T-helper 2 cell treated with Interferon-gamma antibody and Interleukin-4, amounts not matched to agents 5 μg/mL and 100 μg/mL, for 36 hours (primary cell): ENCODE measurements around the gene S100PBP.
"Not testable (repeated sequence)": the region's sequence is repeated elsewhere in the genome, so short reads cannot be mapped to it uniquely, and the experiment has no call there.

Experiments
- DNase-seq: peaks from one replicate; pipeline ENCODE4 v3.0.0; 2021; ENCODE audit warnings: low spot score
- H3K27ac Mint-ChIP-seq: one replicate; pipeline ENCODE4 v1.8.0; 2021; ENCODE audit warnings: mild to moderate bottlenecking, mixed read lengths
- H3K27me3 Mint-ChIP-seq: one replicate; pipeline ENCODE4 v1.8.0; 2021; ENCODE audit warnings: low read depth, mixed read lengths
- H3K36me3 Mint-ChIP-seq: one replicate; pipeline ENCODE4 v1.8.0; 2021; ENCODE audit warnings: low read depth, mixed read lengths
- H3K4me1 Mint-ChIP-seq: one replicate; pipeline ENCODE4 v1.8.0; 2021; ENCODE audit warnings: low read depth, mixed read lengths
- H3K4me3 Mint-ChIP-seq: one replicate; pipeline ENCODE4 v1.8.0; 2022; ENCODE audit warnings: mild to moderate bottlenecking, moderate library complexity, mixed read lengths
- H3K9me3 Mint-ChIP-seq: one replicate; pipeline ENCODE4 v1.8.0; 2021; ENCODE audit warnings: mixed read lengths

S100PBP gene

GRCh38 chr1:32897082-32898049 is 79.9 kb downstream of the S100PBP start:
- Mint-ChIP-seq H3K27me3 (peaks cover 63% of the 10 kb centered on the region), H3K36me3 (peaks cover 1% of the 10 kb centered on the region)

DNA sequence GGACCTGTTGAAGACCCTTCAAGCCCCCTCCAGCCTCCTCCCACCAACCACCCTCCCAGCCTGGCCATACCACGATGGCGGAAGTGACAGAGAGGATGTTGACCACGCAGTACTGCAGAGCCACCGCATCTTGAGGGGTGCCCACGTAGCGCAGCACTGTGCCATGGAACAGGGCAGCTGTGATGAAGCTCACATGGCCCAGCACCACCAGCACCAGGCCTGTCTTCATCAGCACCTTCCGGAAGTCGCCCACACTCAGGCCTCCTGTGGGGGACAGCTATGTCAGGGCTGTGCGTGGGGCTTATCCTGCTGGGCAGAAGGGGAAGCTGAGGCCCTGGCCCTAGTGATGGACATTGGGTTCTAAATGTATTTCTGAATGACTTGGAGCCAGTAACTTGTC is 80.6 kb downstream of the S100PBP start:
- Mint-ChIP-seq H3K4me3 (no peak overlapping the region), H3K4me1 (peaks cover 1% of the 10 kb centered on the region), H3K27ac (no peak overlapping the region), H3K36me3 (peaks cover 1% of the 10 kb centered on the region), H3K27me3 (peaks cover 65% of the 10 kb centered on the region), H3K9me3 (no peaks in the 10 kb centered on the region)
- DNase-seq, result no peak

More at GRCh38 chr1:32897082-32898049, 79.9 kb downstream of the S100PBP start:
- H3K4me3 Mint-ChIP-seq, result no peak overlapping the region
- H3K4me1 Mint-ChIP-seq, result peaks cover 3% of the 10 kb centered on the region
- DNase-seq, result no peak
- H3K9me3 Mint-ChIP-seq, result no peaks in the 10 kb centered on the region
- no peak overlapping the region for H3K27ac Mint-ChIP-seq

GRCh38 chr1:32898958-32899357 is 81.5 kb downstream of the S100PBP start:
- H3K9me3 Mint-ChIP-seq, result no peaks in the 10 kb centered on the region
- DNase-seq, result no peak
- peaks cover 1% of the 10 kb centered on the region for H3K36me3 Mint-ChIP-seq
- peaks cover 1% of the 10 kb centered on the region for H3K4me1 Mint-ChIP-seq
- H3K27me3 Mint-ChIP-seq, result peaks cover 68% of the 10 kb centered on the region
- no peak overlapping the region for H3K27ac Mint-ChIP-seq
- H3K4me3 Mint-ChIP-seq, result no peak overlapping the region

GRCh38 chr1:32899586-32900296 is 82.3 kb downstream of the S100PBP start:
- no peak for DNase-seq
- peak overlapping the region; percentile 24 for H3K4me3 Mint-ChIP-seq
- peaks cover 72% of the 10 kb centered on the region for H3K27me3 Mint-ChIP-seq
- peaks cover 1% of the 10 kb centered on the region for H3K4me1 Mint-ChIP-seq
- H3K36me3 Mint-ChIP-seq, result peaks cover 1% of the 10 kb centered on the region
- H3K9me3 Mint-ChIP-seq, result no peaks in the 10 kb centered on the region
- H3K27ac Mint-ChIP-seq, result no peak overlapping the region

GRCh38 chr1:32900371-32900955 is 83.0 kb downstream of the S100PBP start:
- DNase-seq, result no peak
- H3K36me3 Mint-ChIP-seq, result peaks cover 1% of the 10 kb centered on the region
- peak overlapping the region; percentile 50 for H3K4me3 Mint-ChIP-seq
- no peaks in the 10 kb centered on the region for H3K9me3 Mint-ChIP-seq
- H3K27me3 Mint-ChIP-seq, result peaks cover 72% of the 10 kb centered on the region
- no peak overlapping the region for H3K27ac Mint-ChIP-seq
- peaks cover 1% of the 10 kb centered on the region for H3K4me1 Mint-ChIP-seq

DNA sequence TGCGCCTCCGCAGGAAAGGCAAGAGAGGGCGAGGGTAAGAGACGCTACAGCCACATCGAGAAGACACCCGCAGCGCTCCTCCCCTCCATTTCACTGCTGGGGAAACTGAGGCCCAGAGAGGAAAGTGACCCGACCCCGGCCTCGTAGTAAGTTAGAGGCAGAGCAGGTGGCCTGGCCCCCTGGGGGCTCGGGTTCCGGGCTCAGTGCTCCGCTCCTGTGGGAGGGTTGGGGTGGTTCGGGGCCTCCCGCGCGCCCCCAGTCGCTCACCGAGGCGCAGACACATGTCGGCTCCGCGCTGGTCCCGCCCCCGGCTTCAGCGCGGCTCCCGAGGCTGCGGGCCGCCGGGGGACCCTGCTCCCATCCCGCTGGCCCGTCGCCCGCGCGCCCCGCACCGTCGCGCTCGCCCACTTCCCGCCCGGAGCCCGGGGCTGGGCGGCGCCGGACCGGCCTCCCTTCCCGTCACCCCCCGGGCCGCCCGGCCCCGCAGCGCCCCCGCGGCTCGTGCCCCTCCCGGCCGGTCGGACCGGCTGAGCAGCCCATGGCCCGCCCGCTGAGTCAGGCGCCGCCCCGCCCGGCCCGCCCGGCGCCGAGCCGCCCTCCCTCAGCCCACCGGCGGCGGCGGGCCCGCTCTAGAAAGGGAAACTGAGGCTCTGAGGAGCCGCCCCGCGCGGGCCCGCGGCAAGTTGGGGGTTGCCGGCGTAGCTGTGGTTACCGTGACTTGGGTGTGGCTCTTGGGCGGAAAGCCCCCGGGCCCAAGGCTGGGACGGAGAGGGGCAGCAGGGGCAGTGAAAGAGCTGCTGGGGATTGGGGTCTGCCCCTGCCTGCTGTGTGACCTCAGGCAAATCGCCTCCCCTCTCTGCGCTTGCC is 83.7 kb downstream of the S100PBP start, which contains the start of gene TMEM54:
Gene TMEM54, minus strand, starts transcription at position 434 of the 867 bp plus-strand sequence. Its CDS starts 151 bp downstream, at position 283.
- H3K36me3 Mint-ChIP-seq, result peaks cover 1% of the 10 kb centered on the region
- peaks cover 70% of the 10 kb centered on the region for H3K27me3 Mint-ChIP-seq
- H3K9me3 Mint-ChIP-seq, result no peaks in the 10 kb centered on the region
- peaks cover 1% of the 10 kb centered on the region for H3K4me1 Mint-ChIP-seq
- no peak within 1 kb of the TSS for H3K27ac Mint-ChIP-seq
- H3K4me3 Mint-ChIP-seq, result peak within 1 kb of the TSS; percentile 72
- peak; percentile 16 for DNase-seq

GRCh38 chr1:32901823-32902534 is 84.5 kb downstream of the S100PBP start:
- H3K4me1 Mint-ChIP-seq, result peaks cover 1% of the 10 kb centered on the region
- peak overlapping the region; percentile 72 for H3K4me3 Mint-ChIP-seq
- peaks cover 65% of the 10 kb centered on the region for H3K27me3 Mint-ChIP-seq
- no peak for DNase-seq
- no peaks in the 10 kb centered on the region for H3K9me3 Mint-ChIP-seq
- H3K36me3 Mint-ChIP-seq, result peaks cover 1% of the 10 kb centered on the region
- H3K27ac Mint-ChIP-seq, result no peak overlapping the region

GRCh38 chr1:32902535-32902920 is 85.1 kb downstream of the S100PBP start:
- peaks cover 1% of the 10 kb centered on the region for H3K36me3 Mint-ChIP-seq
- peak overlapping the region; percentile 53 for H3K4me3 Mint-ChIP-seq
- H3K27me3 Mint-ChIP-seq, result peaks cover 60% of the 10 kb centered on the region
- no peaks in the 10 kb centered on the region for H3K9me3 Mint-ChIP-seq
- H3K4me1 Mint-ChIP-seq, result peaks cover 1% of the 10 kb centered on the region
- no peak overlapping the region for H3K27ac Mint-ChIP-seq
- DNase-seq, result no peak

DNA sequence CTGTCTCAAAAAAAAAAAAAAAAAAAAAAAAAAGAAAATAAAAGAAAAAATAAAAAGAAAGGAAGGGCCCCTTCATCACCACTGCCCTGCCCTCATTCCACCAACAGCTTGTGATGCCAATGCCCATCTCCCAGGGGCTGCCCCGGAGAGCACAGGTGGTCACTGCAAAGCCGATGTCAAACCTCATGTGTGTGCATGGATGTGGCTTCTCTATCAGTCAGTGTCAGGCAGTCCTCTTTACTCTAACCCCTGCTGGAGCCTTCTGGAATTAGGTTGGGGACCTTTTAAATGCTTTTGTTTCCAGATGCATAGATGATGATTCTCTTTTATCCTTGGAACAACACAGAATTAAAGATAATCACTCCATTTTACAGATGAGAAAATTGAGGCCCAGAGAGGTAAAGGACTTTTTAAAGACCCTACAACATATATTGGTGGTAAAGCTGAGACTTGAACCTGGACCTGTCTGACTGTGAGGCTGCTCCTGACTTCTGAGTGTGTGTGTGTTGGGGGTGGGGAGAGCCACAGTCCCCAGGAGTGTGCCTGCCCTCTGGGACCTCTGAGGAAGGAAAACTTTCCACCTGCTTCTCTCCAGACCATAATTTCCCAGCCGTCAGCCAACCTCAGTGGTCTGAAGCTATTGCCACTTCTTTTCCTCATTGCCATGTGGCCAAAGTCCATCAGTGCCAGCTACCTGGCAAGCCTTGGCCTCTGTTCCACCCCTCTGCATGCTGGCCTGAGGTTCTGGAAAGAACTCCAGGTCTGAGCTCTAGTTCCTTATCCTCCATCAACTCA is 86.7 kb downstream of the S100PBP start:
- peaks cover 1% of the 10 kb centered on the region for H3K36me3 Mint-ChIP-seq

GRCh38 chr1:32904797-32905196 is 87.3 kb downstream of the S100PBP start:
- H3K36me3 Mint-ChIP-seq, result peaks cover 1% of the 10 kb centered on the region
- peaks cover 1% of the 10 kb centered on the region for H3K4me1 Mint-ChIP-seq
- H3K4me3 Mint-ChIP-seq, result no peak overlapping the region
- H3K9me3 Mint-ChIP-seq, result no peaks in the 10 kb centered on the region
- H3K27ac Mint-ChIP-seq, result no peak overlapping the region
- H3K27me3 Mint-ChIP-seq, result peaks cover 41% of the 10 kb centered on the region
- DNase-seq, result no peak

More for the DNA sequence above, 86.7 kb downstream of the S100PBP start:
- no peak overlapping the region for H3K27ac Mint-ChIP-seq
- peaks cover 1% of the 10 kb centered on the region for H3K4me1 Mint-ChIP-seq
- no peak for DNase-seq
- no peak overlapping the region for H3K4me3 Mint-ChIP-seq
- peaks cover 45% of the 10 kb centered on the region for H3K27me3 Mint-ChIP-seq
- no peaks in the 10 kb centered on the region for H3K9me3 Mint-ChIP-seq

DNA sequence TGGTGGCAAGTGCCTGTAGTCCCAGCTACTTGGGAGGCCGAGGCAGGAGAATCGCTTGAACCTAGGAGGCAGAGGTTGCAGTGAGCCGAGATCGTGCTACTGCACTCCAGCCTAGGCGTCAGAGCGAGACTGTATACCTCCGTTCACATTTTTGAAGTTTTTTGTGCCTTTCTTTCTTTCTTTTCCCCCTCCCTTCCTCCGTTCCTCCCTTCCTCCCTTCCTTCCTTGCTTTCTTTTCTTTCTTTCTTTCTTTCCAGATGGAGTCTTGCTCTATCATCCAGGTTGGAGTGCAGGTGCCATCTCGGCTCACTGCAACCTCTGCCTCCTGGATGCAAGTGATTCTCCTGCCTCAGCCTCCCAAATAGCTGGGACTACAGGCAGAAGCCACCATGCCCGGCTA is 88.1 kb downstream of the S100PBP start:
- peaks cover 38% of the 10 kb centered on the region for H3K27me3 Mint-ChIP-seq
- not testable (repeated sequence) for DNase-seq, H3K4me3 Mint-ChIP-seq, H3K4me1 Mint-ChIP-seq, H3K27ac Mint-ChIP-seq, H3K36me3 Mint-ChIP-seq, H3K9me3 Mint-ChIP-seq

- H3K27me3 Mint-ChIP-seq, result peaks cover 32% of the 10 kb centered on the region
- H3K36me3 Mint-ChIP-seq, result peaks cover under 1% of the 10 kb centered on the region
- H3K27ac Mint-ChIP-seq, result no peak overlapping the region
- no peaks in the 10 kb centered on the region for H3K9me3 Mint-ChIP-seq
- no peak overlapping the region for H3K4me3 Mint-ChIP-seq
- H3K4me1 Mint-ChIP-seq, result peaks cover 1% of the 10 kb centered on the region
- DNase-seq, result no peak
Measured at GRCh38 chr1:32906654-32907053, 89.2 kb downstream of the S100PBP start.
